Activated T-cell treated with anti-CD3 and anti-CD28 coated beads for 24 hours (primary cell): Measurements from ENCODE around the gene TIMP3.

Experiments
- DNase-seq: peaks from one replicate; pipeline ENCODE4 v3.0.0-alpha.2; 2020; ENCODE audit warnings: low read depth

The TIMP3 gene

GRCh38 chr22:32830473-32830872 is 29.0 kb downstream of the TIMP3 start:
- DNase-seq, result no peak

- DNase-seq, result no peak
Observed at GRCh38 chr22:32830957-32831356, 29.5 kb downstream of the TIMP3 start.

- DNase-seq, result no peak
Observed at GRCh38 chr22:32831584-32831983, 30.1 kb downstream of the TIMP3 start.

GRCh38 chr22:32832174-32832573 is 30.7 kb downstream of the TIMP3 start:
- DNase-seq, result no peak

GRCh38 chr22:32836280-32837123 is 35.0 kb downstream of the TIMP3 start:
- no peak for DNase-seq

GRCh38 chr22:32837142-32837541 is 35.6 kb downstream of the TIMP3 start:
- DNase-seq, result no peak

GRCh38 chr22:32837803-32838202 is 36.3 kb downstream of the TIMP3 start:
- DNase-seq, result no peak

- DNase-seq, result no peak
Observed at GRCh38 chr22:32839831-32840584, 38.5 kb downstream of the TIMP3 start.

GRCh38 chr22:32841175-32841574 is 39.7 kb downstream of the TIMP3 start:
- no peak for DNase-seq

GRCh38 chr22:32842486-32842885 is 41.0 kb downstream of the TIMP3 start:
- no peak for DNase-seq

- DNase-seq, result no peak
Observed at GRCh38 chr22:32843300-32843699, 41.8 kb downstream of the TIMP3 start.

- DNase-seq, result no peak
Observed at GRCh38 chr22:32844251-32844650, 42.7 kb downstream of the TIMP3 start.

GRCh38 chr22:32846780-32847491 is 45.4 kb downstream of the TIMP3 start:
- no peak for DNase-seq

GRCh38 chr22:32848226-32848625 is 46.7 kb downstream of the TIMP3 start:
- no peak for DNase-seq

- DNase-seq, result no peak
Observed at GRCh38 chr22:32849501-32849900, 48.0 kb downstream of the TIMP3 start.

GRCh38 chr22:32850157-32850556 is 48.7 kb downstream of the TIMP3 start:
- no peak for DNase-seq

- no peak for DNase-seq
Observed at GRCh38 chr22:32850591-32851517, 49.3 kb downstream of the TIMP3 start.

- no peak for DNase-seq
Observed at GRCh38 chr22:32852395-32853251, 51.1 kb downstream of the TIMP3 start.

- no peak for DNase-seq
Observed at GRCh38 chr22:32853662-32854061, 52.2 kb downstream of the TIMP3 start.

GRCh38 chr22:32854351-32854804 is 52.9 kb downstream of the TIMP3 start:
- DNase-seq, result no peak
